KOPT-K1 (cell line): ENCODE data around the gene MIB1.
"Not testable (repeated sequence)": the region's sequence is repeated elsewhere in the genome, so short reads cannot be mapped to it uniquely, and the experiment has no call there.

Experiments
- H3K27ac ChIP-seq: fragments of 200-600 bp; sonication (generic); 2 replicates; pipeline ENCODE4 v1.5.1; 2016; ENCODE audit warnings: antibody characterized with exemption, mild to moderate bottlenecking, low read depth, low read length; ENCODE audit not compliant: poor library complexity, severe bottlenecking
- H3K36me3 ChIP-seq: fragments of 200-600 bp; sonication (generic); 2 replicates; pipeline ENCODE4 v1.5.1; 2017; ENCODE audit warnings: antibody characterized with exemption, mild to moderate bottlenecking, low read length, moderate library complexity; ENCODE audit not compliant: insufficient read depth
- H3K9me3 ChIP-seq: fragments of 200-600 bp; sonication (generic); 2 replicates; pipeline ENCODE4 v1.5.1; 2017; ENCODE audit warnings: antibody characterized with exemption, low read length, mild to moderate bottlenecking; ENCODE audit not compliant: insufficient read depth, poor library complexity, severe bottlenecking

The MIB1 gene

DNA sequence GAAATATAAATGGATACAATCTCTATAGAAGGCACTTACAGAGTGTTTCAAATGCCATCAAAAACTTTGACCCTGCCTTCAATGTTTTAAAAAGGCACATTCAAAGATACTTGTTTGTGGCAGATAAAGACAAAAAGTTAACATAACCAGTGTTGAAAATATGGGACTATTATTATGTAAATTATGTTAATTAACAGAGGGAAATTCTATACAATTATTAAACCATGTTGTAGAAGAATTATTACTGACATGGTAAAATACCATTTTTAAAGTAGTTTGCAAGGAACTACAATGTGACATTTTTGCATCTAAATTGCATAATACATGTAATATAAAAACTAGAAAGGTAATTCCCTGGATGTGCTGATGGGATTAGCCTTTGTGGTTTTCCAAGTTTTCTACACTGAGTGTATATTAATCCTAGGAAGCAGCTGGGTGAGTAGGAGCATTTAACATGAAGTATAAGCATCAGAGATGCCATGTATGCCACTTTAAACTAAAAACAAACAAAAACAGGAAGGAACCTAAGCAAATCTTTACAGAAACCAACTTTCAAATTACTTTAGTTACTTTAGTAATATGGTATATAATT is 21.7 kb downstream of the MIB1 start:
- no peak overlapping the region for H3K27ac ChIP-seq

DNA sequence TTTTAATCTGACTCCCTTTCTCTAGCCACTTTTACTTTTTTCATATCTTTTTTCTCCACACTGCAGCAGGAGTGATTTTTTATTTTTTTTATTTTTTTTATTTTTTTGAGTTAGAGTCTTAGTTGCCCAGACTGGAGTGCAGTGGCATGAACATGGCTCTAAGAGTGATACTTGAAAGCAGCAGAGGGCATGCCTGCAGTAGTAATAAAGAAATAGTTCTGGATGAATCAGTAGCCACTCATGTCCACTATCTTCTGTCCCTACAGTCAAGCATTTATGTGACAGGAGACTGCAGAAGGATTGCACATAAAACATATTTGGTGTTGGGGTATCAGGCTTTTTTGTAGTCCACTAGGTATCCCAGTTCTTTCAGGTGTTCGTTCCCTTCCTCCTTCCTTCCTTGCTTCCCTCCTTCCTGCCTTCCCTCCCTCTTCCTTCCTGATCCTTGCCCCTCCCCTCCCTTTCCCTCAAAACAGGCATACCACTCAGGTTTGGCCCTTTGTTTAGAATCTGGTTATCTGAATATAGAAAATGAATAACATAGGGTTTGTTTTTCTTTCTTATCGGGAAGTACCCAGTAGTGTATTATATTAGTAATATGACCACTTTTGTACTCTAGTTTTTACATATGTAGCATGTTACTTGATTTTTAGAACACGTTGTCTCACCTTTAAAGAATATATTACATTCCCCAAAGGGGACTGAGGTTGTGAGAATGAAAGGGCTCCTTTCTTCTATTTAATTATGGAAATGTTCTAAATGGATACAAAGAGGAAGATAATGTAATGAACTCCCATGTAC is 23.5 kb downstream of the MIB1 start:
- Histone ChIP-seq H3K27ac (no peak overlapping the region), H3K9me3 (no peaks in the 10 kb centered on the region), H3K36me3 (peaks cover 34% of the 10 kb centered on the region)

More for the DNA sequence above, 21.7 kb downstream of the MIB1 start:
- Histone ChIP-seq H3K36me3 (peaks cover 17% of the 10 kb centered on the region), H3K9me3 (no peaks in the 10 kb centered on the region)

DNA sequence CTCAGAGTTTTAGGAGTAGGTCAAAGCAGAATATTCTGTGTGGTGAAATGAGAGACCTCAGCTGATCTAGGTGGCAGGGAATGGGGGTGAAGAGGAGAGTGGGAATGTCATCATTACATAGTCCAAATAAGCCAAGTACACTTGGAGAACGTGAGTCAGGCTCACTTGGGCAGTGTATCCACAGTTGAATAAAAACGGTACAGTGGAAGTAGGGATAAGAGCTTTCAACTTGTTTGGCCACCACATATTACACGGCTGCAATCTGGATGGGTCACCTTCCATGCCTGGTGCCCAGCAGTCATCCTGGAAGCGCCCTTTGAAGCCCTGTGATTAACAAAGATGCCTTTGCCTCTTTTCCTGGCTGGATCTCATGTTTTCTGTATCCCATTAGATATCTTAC is 28.6 kb downstream of the MIB1 start:
- Histone ChIP-seq H3K27ac (no peak overlapping the region), H3K36me3 (peaks cover 55% of the 10 kb centered on the region), H3K9me3 (no peaks in the 10 kb centered on the region)

DNA sequence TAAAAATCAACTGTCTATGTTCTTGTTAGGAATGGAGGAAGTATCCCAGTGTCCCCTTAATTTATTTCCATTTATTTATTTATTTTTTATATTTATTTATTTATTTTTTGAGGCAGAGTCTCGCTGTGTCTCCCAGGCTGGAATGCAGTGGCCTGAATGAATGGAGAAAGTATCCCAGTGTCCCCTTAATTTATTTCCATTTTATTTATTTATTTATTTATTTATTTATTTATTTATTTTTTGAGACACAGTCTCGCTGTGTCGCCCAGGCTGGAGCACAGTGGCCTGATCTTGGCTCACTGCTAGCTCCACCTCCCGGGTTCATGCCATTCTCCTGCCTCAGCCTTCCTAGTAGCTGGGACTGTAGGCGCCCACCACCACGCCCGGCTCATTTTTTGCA is 34.1 kb downstream of the MIB1 start:
- no peaks in the 10 kb centered on the region for H3K9me3 ChIP-seq
- H3K27ac ChIP-seq, result no peak overlapping the region
- H3K36me3 ChIP-seq, result peaks cover 39% of the 10 kb centered on the region

DNA sequence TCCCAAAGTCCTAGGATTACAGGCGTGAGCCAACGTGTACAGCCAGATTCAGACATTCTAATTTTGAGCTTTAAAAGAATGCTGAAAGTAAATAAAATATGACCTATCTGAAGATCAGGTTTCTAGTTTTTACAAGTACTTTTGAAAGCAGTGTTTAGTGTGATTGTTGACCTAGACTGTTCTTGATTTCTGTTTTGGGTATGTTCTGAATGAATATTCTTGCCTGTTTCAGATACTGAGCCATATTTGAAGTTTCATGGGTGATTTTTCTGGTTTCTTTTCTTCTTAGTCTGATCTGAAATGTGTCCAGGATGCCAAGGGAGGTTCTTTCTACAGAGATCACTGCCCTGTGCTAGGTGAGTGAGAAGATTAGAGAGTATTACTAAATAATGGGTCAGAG is 37.2 kb downstream of the MIB1 start:
- no peak overlapping the region for H3K27ac ChIP-seq
- H3K9me3 ChIP-seq, result no peaks in the 10 kb centered on the region
- peaks cover 37% of the 10 kb centered on the region for H3K36me3 ChIP-seq

DNA sequence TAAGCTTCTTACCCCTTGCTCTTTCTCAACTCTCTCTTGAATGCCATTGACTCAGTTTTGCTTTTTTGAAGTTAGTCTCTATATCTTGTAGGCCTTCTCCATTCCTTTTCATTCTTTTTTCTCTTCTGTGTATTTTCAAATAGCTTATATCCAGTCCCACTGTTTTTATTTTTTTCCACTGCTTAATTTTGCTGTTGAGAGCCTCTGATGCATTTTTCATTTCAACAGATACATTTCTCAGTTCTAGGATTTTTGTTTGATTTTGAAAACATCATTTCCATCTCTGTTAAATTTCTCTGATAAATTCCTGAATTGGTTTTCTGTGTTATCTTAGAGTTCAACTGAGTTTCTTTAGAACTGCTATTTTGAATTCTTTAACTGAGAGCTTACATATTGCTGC is 45.9 kb downstream of the MIB1 start:
- Histone ChIP-seq H3K36me3 (peaks cover 66% of the 10 kb centered on the region), H3K9me3 (peaks cover 21% of the 10 kb centered on the region)

DNA sequence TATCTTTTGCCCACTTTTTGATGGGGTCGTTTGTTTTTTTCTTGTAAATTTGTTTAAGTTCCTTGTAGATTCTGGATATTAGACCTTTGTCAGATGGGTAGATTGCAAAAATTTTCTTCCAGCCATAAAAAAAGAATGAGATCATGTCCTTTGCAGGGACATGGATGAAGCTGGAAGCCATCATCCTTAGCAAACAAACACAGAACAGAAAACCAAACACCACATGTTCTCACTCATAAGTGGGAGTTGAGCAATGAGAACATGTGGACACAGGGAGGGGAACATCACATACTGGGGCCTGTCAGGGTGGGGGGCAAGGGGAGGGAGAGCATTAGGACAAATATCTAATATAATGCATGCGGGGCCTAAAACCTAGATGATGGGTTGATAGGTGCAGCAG is 55.5 kb downstream of the MIB1 start:
- H3K9me3 ChIP-seq, H3K27ac ChIP-seq: not testable (repeated sequence)
- H3K36me3 ChIP-seq, result peaks cover 22% of the 10 kb centered on the region

More for the DNA sequence above, 45.9 kb downstream of the MIB1 start:
- no peak overlapping the region for H3K27ac ChIP-seq

DNA sequence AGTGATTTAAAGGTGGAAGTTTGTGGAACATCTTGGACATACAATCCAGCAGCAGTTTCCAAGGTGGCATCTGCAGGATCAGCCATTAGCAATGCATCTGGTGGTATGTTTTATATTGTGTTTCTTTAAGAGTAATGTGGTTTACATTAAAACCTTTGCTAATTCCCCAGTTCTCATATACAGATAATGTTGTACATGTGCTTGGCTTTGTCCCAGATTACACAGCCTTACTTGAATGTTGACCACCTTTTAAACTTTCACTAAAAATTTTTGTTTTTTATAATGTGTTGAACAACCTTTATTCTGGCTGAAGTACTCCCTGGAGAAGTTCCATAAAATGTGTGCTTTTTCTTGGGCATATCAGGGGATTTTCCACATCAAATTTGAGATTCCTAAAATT is 57.5 kb downstream of the MIB1 start:
- no peak overlapping the region for H3K27ac ChIP-seq
- H3K36me3 ChIP-seq, result peaks cover 22% of the 10 kb centered on the region
- H3K9me3 ChIP-seq, result no peaks in the 10 kb centered on the region

DNA sequence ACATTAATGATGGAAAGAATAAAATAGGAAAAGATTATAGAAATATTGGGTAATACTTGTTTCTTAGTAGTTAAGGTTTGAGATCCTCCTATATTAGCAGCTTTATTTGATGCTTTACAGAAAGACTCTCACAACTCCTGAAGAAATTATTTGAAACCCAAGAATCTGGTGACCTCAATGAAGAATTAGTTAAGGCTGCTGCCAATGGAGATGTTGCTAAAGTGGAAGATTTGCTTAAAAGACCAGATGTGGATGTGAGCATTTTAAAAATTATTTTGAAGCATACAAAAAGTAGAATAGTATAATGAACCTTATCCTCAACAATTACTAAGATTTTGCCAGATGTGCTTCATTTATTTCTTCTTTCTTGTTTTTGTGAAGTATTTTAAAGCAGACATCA is 59.1 kb downstream of the MIB1 start:
- H3K9me3 ChIP-seq, result no peaks in the 10 kb centered on the region
- H3K36me3 ChIP-seq, result peaks cover 34% of the 10 kb centered on the region
- H3K27ac ChIP-seq, result no peak overlapping the region

DNA sequence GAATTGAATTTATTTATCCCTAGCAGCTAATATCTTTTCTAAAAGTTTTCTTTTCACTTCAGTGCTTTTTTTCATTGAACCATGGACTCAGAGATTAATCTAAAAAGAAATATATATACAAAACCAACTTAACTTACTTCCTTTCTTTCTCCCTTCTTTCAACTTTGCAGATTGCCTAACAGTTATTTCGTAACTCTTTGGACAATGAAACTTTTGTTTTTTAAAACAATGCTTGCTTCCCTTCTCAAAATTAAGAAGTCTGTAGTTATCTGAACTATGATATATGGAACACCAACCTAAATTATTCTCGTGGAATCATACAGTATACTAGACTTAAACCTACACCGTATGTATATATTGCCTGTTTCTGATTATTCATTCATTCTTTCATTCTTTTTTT is 62.9 kb downstream of the MIB1 start:
- H3K9me3 ChIP-seq, result peaks cover under 1% of the 10 kb centered on the region
- peaks cover 55% of the 10 kb centered on the region for H3K36me3 ChIP-seq
- H3K27ac ChIP-seq, result no peak overlapping the region

DNA sequence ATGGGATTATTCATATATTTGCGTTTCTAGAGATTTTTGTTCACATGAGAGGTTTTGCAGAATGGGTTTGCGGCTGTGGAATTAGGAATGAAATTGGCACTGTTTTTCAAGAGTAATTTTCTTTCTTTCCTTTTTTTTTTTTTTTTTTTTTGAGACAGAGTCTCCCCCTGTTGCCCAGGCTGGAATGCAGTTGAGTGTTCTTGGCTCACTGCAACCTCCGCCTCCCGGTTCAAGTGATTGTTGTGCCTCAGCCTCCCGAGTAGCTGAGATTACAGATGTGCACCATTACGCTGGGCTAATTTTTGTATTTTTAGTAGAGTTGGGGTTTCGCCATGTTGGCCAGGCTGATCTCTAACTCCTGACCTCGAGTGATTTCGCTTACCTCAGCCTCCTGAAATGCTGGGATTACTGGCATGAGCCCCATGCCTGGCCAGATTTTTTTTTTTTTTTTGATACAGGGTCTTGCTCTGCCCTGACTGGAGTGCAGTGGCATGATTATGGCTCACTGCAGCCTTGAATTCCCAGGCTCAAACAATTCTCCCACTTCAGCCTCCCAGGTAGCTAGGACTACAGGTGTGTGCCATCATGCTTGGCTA is 65.3 kb downstream of the MIB1 start:
- H3K36me3 ChIP-seq, result peaks cover 62% of the 10 kb centered on the region
- no peak overlapping the region for H3K27ac ChIP-seq
- peaks cover 15% of the 10 kb centered on the region for H3K9me3 ChIP-seq

DNA sequence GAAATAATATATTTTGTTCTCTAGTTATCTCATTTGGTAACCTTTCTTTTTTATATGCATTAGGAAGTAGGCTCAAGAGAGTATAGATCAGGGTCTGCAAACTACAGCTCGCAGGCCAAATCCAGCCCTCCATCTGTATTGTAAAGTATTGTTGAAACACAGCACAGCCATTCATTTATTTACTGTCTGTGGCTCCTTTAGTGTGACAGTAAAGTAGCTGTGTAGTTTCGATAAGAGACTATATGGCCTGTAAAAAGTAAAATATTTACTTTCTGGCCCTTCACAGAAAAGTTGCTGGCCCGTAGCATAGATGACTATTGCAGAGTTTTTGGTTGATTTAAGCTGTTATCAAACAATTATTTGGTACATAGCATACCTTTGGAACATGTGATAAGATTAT is 67.6 kb downstream of the MIB1 start:
- H3K27ac ChIP-seq, result no peak overlapping the region
- peaks cover 62% of the 10 kb centered on the region for H3K36me3 ChIP-seq
- peaks cover 15% of the 10 kb centered on the region for H3K9me3 ChIP-seq

DNA sequence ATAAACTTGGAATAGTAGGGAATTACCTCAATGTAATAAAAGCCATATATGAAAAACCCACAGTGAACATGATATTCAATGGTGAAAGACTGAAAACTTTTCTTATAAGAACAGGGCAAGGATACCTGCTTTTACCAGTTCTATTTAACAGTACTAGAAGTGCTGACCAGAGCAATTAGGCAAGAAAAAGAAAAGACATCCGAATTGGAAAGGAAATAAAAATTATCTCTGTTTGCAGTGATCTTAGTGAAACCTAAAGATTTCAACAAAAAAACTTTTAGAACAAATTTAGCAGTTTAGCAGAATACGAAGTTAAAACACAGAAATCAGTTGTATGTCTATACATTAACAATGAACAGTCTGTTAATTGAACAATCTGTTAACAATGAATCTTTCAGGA is 69.1 kb downstream of the MIB1 start:
- Histone ChIP-seq H3K27ac (no peak overlapping the region), H3K9me3 (peaks cover 15% of the 10 kb centered on the region), H3K36me3 (peaks cover 57% of the 10 kb centered on the region)

DNA sequence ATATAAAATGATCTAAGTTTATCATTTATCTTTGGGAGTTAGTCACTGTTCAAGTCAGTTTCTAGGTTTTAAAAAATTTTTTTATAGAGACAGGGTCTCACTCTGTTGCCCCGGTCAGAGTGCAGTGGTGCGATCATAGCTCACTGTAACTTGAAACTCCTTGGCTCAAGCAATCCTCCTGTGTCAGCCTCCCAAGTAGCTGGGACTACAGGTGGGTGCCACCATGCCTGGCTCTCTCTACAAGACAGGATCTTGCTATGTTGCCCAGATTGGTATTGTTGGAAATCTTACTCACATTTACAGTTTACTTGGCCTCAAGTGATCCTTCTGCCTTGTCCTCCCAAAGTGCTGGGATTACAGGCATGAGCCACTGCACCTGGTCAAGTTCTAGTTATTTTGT is 74.5 kb downstream of the MIB1 start:
- peaks cover 56% of the 10 kb centered on the region for H3K36me3 ChIP-seq
- H3K9me3 ChIP-seq, result no peaks in the 10 kb centered on the region

DNA sequence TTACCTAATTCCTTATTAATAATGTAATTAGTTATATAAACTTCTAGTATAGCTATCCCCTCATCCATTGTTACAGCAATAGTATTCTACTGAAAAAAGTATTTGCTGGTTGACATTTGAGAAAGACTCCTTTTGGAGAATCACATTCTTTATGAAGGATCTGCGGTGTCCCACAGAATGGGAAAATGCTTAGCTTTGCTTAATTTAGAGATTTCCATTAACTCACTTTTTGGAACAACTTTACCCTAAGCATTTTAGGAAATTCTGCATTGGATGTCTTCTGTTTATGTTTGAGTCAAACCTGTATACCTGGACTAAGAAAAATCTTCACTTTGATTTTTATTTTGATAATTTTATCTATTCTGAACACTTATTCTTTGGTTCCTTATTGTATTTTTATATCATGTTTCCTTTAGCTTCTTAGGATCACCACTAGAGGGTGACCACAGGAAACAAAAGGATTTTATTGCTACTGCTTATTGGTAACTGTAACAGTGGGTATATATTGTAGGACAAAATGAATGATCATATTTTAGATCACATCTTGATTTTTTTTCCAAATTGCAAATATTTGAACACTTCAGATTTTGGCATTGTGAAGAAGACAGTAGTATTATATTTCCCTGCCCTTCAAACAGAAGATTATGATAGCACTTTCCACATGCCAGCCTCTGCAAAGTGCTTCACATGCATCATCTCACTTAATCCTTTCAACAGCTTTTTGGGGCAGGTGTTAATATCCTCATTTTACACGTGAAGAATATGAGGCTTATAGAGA is 79.6 kb downstream of the MIB1 start:
- Histone ChIP-seq H3K36me3 (peaks cover 48% of the 10 kb centered on the region), H3K9me3 (no peaks in the 10 kb centered on the region), H3K27ac (no peak overlapping the region)

More for the DNA sequence above, 74.5 kb downstream of the MIB1 start:
- no peak overlapping the region for H3K27ac ChIP-seq
